Renal cortical epithelial cell (primary cell): ENCODE results near the gene SDK1. TPM values are rescaled to one million over a fixed set of nuclear protein-coding genes. Genes with fewer than 3 reads are reported as not detected.
"Not testable (repeated sequence)": the region's sequence is repeated elsewhere in the genome, so short reads cannot be mapped to it uniquely, and the experiment has no call there.

ENCODE experiments used
- DNase-seq: peaks from one replicate; pipeline ENCODE4 v3.0.0-alpha.2; 2011; ENCODE audit warnings: low read depth
- total RNA-seq: library from RNA; depleted of rRNA; stranded (reverse); fragments of >200 nt; gene quantifications from 2 replicates; pipeline ENCODE4 v1.2.3, GENCODE V29; 2014

The SDK1 gene
- total RNA-seq, 1 donor from 2014 or later: 30.9 TPM

DNA sequence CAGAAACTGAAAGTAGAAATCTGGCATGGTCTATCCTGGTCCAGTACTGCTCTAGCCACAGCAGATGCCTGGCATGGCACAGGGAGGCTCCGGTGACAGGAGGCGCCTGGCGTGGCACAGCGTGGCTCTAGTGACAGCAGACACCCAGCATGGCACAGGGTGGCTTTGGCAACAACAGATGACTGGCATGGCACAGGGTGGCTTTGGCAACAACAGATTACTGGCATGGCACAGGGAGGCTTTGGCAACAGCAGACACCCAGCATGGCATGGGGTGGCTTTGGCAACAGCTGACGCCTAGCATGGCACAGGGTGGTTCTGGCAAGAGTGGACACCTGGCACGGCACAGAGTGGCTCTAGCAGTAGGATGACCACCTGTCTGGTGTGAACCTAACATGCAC, 900.5 kb downstream of the SDK1 start:
- DNase-seq: no peak

DNA sequence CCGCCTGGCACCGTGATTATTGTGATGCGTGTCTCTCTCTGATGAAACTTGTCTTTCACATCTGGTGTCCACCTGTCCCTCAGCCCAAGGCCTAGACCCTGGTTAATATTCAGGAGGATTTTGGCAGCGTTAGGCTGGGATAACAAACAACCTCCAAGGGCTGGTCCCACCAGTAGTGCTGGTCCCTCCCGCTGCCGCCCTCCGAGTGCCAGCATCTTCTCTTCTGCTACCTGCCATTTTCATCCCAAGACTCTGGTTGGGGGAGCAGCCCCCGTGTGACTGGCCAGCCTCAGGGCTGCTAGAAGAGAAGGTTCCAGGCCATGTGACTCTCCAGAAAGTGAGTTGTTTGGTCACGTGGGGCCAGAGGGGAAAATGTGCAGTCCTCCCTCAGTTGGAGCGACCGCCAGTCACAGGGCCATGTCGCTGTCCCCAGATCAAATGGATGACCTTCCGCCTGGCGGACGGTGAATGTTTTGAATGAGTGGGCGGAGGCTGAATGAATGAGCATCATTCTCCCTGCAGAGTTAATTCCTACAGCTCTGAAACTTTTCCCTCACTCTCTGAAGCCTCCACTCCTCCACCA, 901.2 kb downstream of the SDK1 start:
- DNase-seq: no peak

DNA sequence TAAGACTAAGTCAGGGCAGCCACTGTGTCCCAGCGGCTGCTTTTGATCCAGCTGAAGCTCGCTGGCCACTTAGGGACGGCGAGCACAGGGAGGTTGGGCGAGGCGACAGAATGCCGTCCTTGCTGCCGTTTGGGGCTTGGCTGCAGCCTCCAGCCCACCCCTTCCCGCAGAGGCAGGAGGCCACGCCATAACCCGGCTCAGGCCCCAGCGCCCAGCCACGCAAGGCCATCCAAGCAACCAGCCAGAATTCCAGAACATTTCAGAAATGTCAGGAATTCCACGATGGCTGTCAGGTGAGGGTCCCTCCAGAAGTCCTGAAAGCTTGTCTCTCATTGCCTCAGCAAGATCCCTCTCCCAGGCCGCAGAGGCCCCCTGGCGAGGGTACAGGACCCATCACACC, 901.9 kb downstream of the SDK1 start:
- DNase-seq: no peak

DNA sequence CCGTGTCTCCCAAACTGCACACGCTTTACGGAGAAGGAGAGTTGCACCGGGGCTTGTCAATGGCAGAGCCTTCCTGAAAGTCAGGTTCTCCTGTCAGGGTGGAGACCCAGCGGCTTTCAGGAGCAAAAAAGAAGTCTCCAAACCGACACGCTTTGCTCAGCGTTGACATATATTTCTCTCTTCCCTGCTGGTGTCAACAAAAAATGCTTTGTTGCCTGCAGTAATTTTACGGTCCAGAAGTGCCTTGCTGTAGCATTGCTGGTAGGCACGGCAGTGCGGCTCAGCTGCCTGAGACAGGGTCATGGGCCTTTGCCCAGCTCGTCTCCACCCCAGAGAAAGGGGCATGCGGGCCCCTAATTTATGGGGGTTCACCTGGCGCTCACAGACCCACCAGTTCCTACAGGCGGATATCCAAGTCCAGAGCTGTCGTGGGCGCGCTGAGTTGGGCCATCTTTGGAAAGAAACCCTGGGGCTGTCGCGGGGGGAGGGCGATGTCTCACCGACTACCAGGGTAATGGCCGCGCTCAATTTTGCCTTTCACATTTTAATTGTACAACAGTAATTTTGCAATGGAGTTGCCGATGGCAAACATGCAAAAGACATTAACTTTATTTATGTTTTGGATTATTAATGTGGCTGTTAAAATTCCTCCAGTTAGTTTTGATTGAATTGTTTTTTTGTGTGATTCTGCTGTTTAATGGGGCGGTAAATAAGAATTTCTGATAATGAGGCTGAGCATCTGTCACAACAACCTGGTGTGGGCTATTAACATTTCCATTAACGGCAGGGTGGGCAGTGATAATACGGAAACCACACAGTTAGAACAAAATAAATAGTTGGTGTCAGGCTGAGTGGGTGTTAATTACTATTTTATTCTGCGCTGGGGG, 902.8 kb downstream of the SDK1 start:
- DNase-seq: no peak

DNA sequence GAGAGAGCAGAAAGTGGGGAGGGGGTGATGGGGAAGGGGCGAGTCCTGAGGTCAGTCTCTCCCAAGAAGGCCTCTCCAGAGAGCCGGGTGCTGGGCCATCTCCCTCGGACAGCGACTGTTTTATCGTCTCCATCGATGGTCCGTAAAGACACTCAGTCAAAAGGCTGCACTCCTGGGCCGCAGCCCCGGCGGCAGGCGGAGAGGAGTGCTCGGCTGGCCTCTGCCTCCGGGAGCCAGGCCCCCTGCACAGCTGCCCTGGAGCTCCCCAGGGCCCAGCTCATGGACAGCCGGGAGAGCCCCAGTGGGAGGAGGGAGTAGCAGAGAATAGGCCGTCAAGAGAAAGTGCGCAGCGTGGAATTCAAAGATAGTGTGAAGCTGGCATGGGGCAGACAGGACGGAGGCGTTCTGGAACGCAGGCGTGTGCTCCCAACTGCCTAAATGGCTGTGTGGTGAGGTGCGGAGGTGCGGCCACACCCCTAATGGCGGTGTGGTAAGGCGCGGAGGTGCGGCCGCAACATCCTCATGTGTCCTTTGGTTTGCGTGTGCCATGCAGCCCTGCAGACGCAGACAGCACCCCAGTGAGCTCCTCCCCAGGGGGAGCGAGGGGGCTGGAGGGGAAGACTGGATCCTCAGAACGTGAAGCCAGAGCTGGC, 903.6 kb downstream of the SDK1 start:
- peak; percentile 15 for DNase-seq

DNA sequence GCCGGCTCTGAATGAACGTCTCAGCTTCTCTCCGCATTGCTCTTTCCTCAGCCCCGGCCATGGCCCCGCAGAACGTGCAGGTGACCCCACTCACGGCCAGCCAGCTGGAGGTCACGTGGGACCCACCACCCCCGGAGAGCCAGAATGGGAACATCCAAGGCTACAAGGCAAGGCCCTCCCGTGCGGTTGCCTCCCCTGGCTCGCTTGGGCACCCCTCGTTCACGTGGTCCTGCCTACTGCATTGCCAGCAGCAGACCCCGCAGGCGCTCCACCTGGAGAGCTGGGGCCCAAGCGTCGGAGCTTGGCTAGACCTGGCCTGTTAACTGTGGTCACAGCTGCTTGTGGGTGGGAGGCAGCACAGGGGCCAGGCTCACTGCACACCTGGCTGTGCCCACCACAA, 904.8 kb downstream of the SDK1 start:
- DNase-seq: no peak

DNA sequence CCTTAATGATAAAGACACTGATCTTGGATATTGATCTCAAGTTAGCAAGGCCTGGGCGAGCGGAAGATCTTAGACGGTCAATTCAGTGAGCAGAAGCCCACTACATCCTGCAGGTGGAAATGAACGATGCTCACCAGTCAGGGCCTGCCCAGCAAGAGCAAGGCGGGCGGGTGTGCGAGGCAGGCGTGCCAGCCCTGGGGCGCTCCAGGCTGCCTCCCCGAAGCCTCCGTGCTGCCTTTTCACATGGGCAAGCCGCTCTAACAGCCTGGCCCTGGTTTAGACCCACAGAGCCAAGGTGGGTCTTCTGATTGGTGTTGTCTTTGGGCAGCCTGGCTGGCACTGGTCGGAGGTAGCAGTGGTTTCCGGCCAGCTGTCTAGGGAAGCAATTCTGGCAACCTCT, 906.0 kb downstream of the SDK1 start:
- DNase-seq: no peak

DNA sequence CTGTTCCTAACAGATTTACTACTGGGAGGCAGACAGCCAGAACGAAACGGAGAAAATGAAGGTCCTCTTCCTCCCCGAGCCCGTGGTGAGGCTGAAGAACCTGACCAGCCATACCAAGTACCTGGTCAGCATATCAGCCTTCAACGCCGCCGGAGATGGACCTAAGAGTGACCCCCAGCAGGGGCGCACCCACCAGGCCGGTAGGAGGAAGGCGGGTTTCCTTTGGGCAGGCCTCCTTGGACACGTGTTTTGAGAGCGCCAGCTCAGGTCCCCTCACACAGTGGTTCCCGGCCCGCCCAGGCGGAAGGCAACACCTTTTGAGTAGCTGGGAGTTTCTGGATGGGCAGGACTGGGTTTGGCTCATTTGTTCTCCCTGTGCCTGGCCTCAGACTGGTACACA, 907.0 kb downstream of the SDK1 start:
- no peak for DNase-seq

DNA sequence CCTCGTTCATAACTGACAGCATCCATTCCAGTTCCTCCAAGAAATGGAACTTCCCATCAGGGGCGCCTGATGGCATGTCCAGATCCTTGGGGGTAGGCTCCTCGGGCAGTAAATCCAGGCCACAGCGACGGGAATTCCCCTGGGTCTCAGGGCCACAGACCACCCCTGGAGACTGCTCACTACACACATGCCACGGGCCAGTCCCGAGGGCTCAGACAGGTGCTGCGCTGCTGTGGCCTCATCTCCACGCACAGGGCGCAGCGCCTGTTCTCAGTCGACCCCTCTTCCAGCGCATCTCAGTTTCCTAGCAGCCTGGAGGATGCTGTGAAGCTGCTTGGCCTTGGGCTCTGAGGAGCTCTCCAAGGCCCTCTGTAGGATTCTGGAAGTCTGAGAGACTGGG, 907.5 kb downstream of the SDK1 start:
- no peak for DNase-seq

DNA sequence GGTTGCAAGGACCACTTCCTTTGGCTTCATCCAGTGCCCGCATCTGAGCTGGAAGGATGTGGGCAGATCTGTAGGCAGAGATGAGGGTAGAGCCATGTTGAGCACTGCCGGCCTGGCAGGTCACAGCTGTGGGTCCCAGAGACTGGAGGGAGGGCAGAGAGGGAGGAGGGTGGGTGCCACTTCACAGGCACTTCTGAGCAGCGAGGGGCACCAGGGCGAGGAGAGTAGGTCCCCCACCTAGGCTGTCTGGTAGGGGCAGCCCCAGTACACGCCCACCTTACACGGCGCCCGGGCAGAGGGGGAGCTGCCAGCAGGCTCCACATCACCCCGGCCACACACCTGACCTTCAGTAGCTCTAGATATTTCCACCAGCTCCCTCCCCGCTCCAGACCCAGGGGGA, 908.1 kb downstream of the SDK1 start:
- no peak for DNase-seq

DNA sequence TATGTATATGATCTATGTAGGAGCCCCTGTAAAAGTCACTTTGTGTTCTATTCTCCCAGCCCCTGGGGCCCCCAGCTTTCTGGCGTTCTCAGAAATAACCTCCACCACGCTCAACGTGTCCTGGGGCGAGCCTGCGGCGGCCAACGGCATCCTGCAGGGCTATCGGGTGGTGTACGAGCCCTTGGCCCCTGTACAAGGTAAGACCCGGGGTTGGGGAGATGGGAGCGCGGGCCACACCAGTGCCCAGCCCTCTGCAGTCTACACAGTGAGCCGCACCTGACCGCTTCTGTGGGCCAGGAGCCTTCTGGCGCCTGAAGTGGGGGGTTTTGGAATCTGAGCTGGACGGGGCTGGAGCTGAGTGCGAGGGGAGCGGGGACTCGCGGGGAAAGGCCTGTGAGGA, 908.9 kb downstream of the SDK1 start:
- no peak for DNase-seq

DNA sequence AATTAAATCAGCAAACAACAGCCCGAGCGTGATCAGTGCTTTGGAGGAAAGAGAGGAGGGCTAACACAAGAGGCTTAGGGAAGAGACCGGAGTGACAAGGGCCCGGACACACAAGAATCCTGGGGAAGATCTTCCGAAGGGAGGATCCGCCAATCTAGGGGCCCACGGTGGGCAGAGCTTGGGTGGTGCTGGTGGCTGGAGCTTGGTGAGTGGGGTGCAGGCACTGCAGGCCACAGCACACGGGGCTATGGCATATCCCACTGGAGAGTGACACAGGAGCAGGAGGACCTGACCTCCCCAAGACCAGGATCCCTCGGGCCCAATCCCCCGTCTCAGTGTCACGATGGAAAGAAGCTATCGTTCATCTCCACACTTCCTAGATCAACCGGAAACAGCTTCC, 909.8 kb downstream of the SDK1 start:
- no peak for DNase-seq

DNA sequence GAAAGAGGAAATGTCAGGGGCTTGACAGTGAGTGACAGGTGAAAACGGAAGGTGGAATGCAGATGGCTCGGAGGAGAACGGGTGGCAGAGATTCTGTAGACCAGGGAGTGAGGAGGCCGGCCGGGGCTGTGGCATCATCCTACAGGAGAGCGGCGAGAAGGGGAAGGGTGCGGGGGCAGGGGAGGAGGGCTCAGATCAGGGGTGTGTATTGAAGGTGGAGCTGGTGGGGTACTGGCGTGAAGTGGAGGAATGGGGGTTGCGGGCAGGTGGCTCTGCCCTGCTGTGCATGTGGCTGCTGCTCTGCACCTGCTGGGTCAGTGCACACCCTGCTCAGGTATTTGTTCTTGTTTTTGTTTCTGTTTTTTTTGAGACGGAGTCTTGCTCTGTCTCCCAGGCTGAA, 910.2 kb downstream of the SDK1 start:
- no peak for DNase-seq

DNA sequence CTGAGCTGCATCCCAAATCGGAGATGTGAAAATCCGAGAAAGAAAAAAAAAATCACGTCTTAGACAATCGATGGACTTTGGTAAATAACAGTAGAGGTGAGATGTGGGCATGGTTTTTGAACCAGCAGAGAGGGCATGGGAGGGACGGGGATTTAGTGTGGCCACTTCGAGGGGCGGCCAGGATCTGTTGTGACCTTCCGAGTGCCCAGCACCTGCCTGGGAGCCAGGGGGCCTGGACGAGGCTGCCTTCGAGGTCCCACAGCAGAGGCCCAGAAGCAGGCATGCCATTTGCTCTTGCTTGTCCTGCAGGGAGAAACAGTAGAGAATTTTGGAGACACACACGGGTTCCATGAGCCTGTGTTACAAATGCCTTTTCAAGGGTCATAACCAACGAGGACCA, 911.3 kb downstream of the SDK1 start:
- DNase-seq: no peak

DNA sequence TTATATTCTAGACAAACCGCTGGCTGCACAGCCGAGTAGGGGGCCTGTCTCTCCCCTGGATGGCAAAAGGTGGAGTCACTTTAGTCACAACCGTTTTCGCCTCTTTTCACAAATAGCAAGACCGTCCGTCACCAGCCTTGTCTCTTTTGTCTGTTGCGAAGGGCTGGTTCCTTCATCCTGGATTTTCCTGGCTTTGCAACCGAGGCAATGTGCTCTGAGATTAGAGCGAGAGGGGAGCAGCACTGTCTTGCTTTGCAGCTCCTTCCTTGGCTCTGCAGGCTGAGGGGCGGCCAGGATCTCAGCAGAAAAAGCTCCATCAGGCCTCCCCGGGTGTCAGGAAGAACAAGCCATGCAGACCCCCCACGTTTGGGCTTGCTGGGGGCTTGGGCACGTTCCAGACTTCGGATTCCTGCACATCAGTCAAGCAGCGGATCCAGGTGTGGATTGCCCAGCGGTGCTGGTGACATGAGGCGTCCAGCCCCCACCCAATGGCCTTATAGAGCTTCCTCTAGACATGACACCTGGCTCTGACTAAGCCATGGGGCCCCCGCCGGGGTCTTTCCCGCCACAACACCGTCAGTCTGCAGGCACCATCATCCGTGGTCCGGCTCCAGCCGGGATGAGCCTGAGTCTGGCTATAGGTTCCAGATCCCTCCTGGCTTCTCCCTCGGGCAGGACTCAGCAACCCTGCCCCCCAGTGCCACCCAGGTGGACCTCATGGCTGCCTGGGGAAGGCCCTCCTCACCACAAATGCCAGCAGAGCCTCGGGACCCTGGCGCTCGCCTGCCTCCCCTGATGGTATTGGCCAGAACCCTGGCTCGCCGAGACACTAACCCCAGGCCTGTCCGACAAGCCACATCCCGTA, 913.5 kb downstream of the SDK1 start:
- no peak for DNase-seq

DNA sequence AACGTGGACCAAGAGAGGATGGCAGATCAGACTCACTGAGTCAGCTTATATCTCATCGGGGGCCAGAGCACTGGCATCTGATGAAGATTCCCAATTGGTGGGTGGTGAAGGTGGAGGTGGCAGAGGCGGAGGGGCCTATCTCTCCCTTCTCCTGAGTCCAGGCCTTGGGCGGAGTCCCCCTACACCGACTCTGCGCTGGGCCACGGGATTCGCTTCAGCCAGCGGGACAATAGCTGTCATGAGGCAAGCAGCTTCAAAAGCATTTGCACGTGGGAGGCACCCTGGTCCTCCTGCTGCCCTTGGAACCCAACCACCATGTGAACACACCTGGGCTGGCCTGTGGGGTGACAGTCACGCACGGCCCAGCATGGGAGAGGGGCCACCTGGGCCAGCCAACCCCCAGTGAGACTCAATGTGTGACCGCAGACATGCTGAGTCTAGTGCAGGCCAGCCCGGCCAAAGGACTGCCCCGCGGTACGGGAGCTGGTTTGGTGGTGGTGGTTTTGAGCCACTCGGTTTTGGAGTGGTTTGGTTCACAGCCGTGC, 914.2 kb downstream of the SDK1 start:
- DNase-seq: no peak

DNA sequence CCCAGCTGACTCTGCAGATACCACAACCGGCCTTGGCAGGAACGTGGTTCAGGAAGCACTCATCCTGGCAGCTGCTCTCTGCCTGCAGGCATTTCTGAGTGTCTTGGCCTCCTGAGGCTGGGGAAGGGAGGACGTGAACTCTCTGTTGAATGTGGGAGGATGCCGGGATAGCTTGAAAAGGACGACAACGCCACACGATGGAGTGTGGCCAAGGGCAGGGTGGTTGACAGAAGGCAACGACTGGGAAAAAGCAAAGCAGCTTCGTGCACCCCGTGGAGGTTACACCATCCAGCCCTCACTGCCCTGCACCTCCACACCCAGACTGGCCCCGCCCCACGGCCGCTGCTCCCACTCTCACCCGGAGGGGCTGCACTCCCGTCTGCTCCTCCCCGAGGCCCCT, 915.0 kb downstream of the SDK1 start:
- DNase-seq: no peak

DNA sequence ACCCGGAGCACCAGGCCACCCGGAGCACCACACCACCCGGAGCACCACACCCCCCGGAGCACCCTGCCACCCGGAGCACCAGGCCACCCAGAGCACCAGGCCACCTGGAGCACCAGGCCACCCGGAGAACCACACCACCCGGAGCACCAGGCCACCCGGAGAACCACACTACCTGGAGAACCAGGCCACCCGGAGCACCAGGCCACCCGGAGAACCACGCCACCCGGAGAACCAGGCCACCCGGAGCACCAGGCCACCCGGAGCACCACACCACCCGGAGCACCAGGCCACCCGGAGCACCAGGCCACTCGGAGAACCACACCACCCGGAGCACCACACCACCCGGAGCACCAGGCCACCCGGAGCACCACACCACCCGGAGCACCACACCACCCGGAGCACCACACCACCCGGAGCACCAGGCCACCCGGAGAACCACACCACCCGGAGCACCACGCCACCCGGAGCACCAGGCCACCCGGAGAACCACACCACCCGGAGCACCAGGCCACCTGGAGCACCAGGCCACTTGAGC, 916.1 kb downstream of the SDK1 start:
- not testable (repeated sequence) for DNase-seq

DNA sequence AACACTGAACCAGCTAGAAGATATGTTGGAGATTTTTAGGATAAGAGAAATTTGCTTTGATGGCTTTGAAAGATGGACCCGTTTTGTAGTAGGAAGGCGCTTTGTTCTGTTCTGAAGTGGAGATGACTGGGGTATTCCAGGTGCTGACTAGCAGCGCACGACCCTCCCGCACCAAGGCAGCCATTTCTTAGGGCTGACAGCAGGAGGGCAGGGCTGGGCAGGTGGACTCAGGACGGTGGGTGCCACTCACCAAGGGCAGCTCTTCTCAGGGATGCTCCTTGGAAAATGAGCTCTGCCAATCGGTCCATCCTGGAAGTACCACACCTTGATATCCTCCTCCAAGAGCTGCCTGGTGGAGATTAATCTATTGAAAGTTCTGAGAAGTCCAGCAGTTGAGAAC, 917.4 kb downstream of the SDK1 start:
- no peak for DNase-seq

DNA sequence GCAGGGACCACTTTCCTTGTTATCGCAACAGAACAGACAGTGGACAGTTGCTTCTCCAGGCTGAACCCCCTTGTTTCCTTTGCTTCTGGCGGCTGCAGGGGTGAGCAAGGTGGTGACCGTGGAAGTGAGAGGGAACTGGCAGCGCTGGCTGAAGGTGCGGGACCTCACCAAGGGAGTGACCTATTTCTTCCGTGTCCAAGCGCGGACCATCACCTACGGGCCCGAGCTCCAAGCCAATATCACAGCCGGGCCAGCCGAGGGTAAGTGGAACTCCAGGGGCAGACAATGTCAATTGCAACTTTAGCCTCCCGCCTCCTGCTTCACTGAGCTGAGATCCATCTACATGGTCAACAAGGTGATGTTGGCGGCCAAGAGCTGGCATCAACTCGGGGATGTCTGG, 919.0 kb downstream of the SDK1 start:
- no peak for DNase-seq

DNA sequence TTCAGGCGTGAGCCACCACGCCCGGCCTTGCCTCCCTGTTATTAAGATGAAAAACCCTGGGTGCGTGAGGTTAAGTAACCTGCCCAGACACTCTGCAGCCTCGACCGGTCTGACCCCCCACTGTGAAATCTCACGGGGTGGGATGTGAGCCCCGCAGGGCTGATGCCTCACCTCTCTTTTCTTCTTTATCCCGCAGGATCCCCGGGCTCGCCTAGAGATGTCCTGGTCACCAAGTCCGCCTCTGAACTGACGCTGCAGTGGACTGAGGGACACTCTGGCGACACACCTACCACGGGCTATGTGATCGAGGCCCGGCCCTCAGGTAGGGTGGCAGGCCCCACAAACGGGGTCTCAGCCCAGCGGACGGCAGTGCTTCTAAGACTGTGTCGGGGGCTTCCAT, 920.0 kb downstream of the SDK1 start:
- DNase-seq: no peak

DNA sequence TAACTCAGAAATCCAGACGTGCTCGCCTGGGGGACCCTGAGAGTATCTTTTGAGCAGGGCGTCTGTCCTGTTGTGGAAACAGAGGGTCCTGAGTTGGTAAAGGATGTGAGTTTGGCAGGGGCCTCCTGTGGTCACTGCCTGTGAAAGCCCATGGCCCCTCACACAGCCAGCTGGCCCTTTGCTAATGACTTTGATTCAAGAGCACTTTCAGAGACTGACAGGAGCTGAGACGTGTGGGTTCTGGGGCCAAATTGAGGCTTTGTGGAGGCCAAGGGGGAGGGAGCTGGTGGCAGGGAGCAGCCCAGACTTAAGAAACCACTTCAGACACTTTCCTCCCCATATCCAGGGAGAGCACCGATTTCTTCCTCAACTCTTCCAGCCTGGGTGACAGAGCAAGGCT, 921.6 kb downstream of the SDK1 start:
- no peak for DNase-seq
